Nucleus accumbens (tissue), 56 donors: Measurements from ENCODE around the gene TBC1D9.
A peak's percentile ranks its signal among the peaks of the same experiment; 100 is the strongest.

Source experiments
- DNase-seq, 56 donors: peaks; one replicate each; lab custom pipeline; 2025; lab: John Stamatoyannopoulos, UW

Gene TBC1D9

GRCh38 chr4:140726776-140727500 lies 29.2 kb downstream of the TBC1D9 start:
- DNase-seq, result no peak

GRCh38 chr4:140725556-140725955 lies 30.6 kb downstream of the TBC1D9 start:
- DNase-seq, result no peak

- no peak for DNase-seq
Measured at GRCh38 chr4:140724760-140725159, 31.4 kb downstream of the TBC1D9 start.

- DNase-seq, result no peak
Measured at GRCh38 chr4:140720387-140721304, 35.5 kb downstream of the TBC1D9 start.

GRCh38 chr4:140719686-140720085 lies 36.5 kb downstream of the TBC1D9 start:
- no peak for DNase-seq

GRCh38 chr4:140719022-140719421 lies 37.2 kb downstream of the TBC1D9 start:
- DNase-seq, result no peak

GRCh38 chr4:140718241-140718952 lies 37.8 kb downstream of the TBC1D9 start:
- DNase-seq, result no peak

- no peak for DNase-seq
Measured at GRCh38 chr4:140717313-140717712, 38.9 kb downstream of the TBC1D9 start.

GRCh38 chr4:140715119-140715518 lies 41.1 kb downstream of the TBC1D9 start:
- DNase-seq, result no peak

- DNase-seq, result no peak
Measured at GRCh38 chr4:140711910-140712309, 44.3 kb downstream of the TBC1D9 start.

GRCh38 chr4:140710908-140711622 lies 45.1 kb downstream of the TBC1D9 start:
- DNase-seq, result no peak

GRCh38 chr4:140707325-140707724 lies 48.9 kb downstream of the TBC1D9 start:
- DNase-seq, result no peak

GRCh38 chr4:140706665-140707064 lies 49.5 kb downstream of the TBC1D9 start:
- DNase-seq, result no peak

- DNase-seq, result no peak
Measured at GRCh38 chr4:140706276-140706625, 49.9 kb downstream of the TBC1D9 start.

GRCh38 chr4:140705625-140706275 lies 50.4 kb downstream of the TBC1D9 start:
- peak in 5 of 56 donors; percentile 4 to 25 (median 6) for DNase-seq

- DNase-seq, result no peak
Measured at GRCh38 chr4:140704964-140705363, 51.2 kb downstream of the TBC1D9 start.

GRCh38 chr4:140704392-140704960 lies 51.7 kb downstream of the TBC1D9 start:
- no peak for DNase-seq

GRCh38 chr4:140703463-140703862 lies 52.7 kb downstream of the TBC1D9 start:
- DNase-seq, result no peak

- no peak for DNase-seq
Measured at GRCh38 chr4:140702096-140702757, 54.0 kb downstream of the TBC1D9 start.
